Lower leg skin (tissue), 4 donors: Measurements from ENCODE around the gene CBLN1. TPM values are rescaled to one million over a fixed set of nuclear protein-coding genes. Genes with fewer than 3 reads are reported as not detected.

Source experiments
- DNase-seq, 2 donors: peaks; one replicate each; pipeline ENCODE4 v3.0.0-alpha.2; 2019; ENCODE audit warnings: low spot score in 2 of 2
- H3K4me3 ChIP-seq: fragments of 200-600 bp; sonication (generic); 2 replicates; pipeline ENCODE4 v1.5.1; 2017; ENCODE audit warnings: mild to moderate bottlenecking, low read depth; ENCODE audit not compliant: poor library complexity, severe bottlenecking
- POLR2A ChIP-seq, 2 donors: fragments of 450-650 bp; IDR thresholded peaks; one replicate each; pipeline ENCODE4 v1.6.1; 2016 to 2017; ENCODE audit warnings: antibody characterized with exemption in 2 of 2, mild to moderate bottlenecking in 1 of 2, moderate library complexity in 1 of 2
- WGBS, 2 donors: methylation state at CpG; one replicate each; pipeline ENCODE4 v1.1.5; 2018; 5-methylcytosine and 5-hydroxymethylcytosine counted together
- intact Hi-C: fragments of 100-400 bp; cut with DNase I; formaldehyde crosslinking; loops from one replicate; pipeline ENCODE4 v1.15.0; 2023; ENCODE audit warnings: low total_unique reads
- total RNA-seq, 4 donors: library from RNA; depleted of rRNA; stranded (reverse); fragments of >200 nt; gene quantifications; one replicate each; pipeline ENCODE4 v1.1.0, GENCODE V29; 2016
- TF ChIP-seq, protein P1 (sequence below), 3 donors: fragments of 450-650 bp; IDR thresholded peaks; one replicate each; pipeline ENCODE4 v1.5.1; 2016; ENCODE audit warnings: antibody characterized with exemption in 3 of 3, mild to moderate bottlenecking in 3 of 3, moderate library complexity in 2 of 3

The CBLN1 gene
- 1 to 10 TPM in 1 of 4 donors, under 1 TPM in 3; 0.27 to 1.2 (median 0.53) TPM for total RNA-seq

DNA sequence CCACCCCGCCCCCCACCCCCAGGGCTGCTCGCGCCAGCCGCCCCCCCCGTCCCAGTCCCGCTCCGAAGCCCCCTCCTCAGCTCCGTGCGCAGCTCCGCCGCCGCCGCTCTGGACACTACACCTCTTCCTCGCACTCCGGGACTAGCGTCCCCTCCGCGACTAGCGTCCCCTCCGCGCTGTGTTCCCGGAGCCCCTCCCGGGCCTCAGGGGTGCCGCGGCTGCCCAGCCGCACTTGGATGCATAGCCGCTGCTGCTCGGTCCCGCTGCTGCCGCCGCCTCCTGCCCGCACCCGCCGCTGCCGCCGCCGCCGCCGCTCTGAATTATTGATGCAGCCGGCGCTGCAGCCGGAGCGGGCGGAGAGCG lies at the start of gene CBLN1:
CBLN1 (minus strand) TSS at position 359 of the 363 bp plus-strand sequence. CDS start 373 bp downstream, outside the sequence.
- no peak within 1 kb of the TSS for H3K4me3 ChIP-seq
- intact Hi-C loops: no loop called here
- TF ChIP-seq, protein P1, sequence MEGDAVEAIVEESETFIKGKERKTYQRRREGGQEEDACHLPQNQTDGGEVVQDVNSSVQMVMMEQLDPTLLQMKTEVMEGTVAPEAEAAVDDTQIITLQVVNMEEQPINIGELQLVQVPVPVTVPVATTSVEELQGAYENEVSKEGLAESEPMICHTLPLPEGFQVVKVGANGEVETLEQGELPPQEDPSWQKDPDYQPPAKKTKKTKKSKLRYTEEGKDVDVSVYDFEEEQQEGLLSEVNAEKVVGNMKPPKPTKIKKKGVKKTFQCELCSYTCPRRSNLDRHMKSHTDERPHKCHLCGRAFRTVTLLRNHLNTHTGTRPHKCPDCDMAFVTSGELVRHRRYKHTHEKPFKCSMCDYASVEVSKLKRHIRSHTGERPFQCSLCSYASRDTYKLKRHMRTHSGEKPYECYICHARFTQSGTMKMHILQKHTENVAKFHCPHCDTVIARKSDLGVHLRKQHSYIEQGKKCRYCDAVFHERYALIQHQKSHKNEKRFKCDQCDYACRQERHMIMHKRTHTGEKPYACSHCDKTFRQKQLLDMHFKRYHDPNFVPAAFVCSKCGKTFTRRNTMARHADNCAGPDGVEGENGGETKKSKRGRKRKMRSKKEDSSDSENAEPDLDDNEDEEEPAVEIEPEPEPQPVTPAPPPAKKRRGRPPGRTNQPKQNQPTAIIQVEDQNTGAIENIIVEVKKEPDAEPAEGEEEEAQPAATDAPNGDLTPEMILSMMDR (IDR thresholded peaks at IDR 0.05): no peak
- TF ChIP-seq POLR2A (IDR thresholded peaks at IDR 0.05): no peak
- WGBS, 2 donors: 0 to 2% methylated on average over 31 to 40 of the region's 45 CpGs
- DNase-seq: no peak

GRCh38 chr16:49330562-49331201 lies 49.0 kb upstream of the CBLN1 start:
- intact Hi-C loops: no loop called here
- 60 to 66% methylated on average over 9 of the region's 9 CpGs for WGBS, 2 donors
- DNase-seq: no peak
- H3K4me3 ChIP-seq: no peak overlapping the region
- TF ChIP-seq, protein P1 (IDR thresholded peaks at IDR 0.05): no peak

- DNase-seq: no peak
- intact Hi-C loops: no loop called here
- no peak overlapping the region for H3K4me3 ChIP-seq
- 64 to 79% methylated on average over 4 of the region's 4 CpGs for WGBS, 2 donors
- TF ChIP-seq, protein P1 (IDR thresholded peaks at IDR 0.05): no peak
- no peak for TF ChIP-seq POLR2A (IDR thresholded peaks at IDR 0.05)
These were observed 46.7 kb upstream of the CBLN1 start for GRCh38 chr16:49328325-49328724.

DNA sequence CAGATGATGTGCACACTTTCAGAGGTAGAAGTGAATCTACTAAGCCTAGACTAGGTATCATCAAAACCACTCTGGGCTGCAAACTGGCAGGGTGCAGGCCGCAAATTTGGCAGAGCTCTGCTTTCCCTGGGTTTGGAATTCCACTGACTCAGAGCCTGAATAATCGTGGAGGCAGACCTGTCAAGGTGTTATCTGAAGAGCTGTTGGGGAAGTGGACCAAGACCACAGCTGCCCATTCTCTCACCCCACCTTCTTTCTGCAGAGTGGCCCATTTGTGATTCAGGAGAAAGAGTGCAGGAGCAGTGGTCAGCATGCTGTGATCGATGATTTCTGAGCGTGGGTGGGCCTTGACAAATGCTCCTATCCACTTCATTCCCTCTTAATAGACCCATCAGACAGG lies 45.8 kb upstream of the CBLN1 start:
- WGBS, 2 donors: 70% methylated on average over 4 of the region's 4 CpGs
- H3K4me3 ChIP-seq: no peak overlapping the region
- intact Hi-C loops: no loop called here
- TF ChIP-seq, protein P1 (IDR thresholded peaks at IDR 0.05): no peak
- no peak for TF ChIP-seq POLR2A (IDR thresholded peaks at IDR 0.05)
- no peak for DNase-seq

DNA sequence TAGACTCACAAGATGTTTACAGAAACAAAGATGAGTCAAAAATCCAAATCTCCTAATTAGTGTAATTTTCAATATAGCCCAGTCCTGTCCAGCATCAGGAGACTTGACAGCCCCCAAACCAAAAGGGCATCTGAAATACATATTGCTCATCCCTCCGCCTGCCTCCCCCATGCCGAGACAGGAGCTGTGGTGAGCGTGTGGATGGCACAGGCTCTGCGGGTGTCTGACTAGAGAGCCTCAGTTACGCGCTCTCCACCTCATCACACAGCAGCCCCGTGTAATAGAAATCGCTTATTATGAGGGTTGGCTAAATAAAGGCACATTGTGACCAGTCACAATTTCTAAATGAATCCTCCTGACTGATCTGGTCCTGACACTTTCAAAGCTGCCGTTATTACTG lies 43.1 kb upstream of the CBLN1 start:
- no peak for TF ChIP-seq POLR2A (IDR thresholded peaks at IDR 0.05)
- TF ChIP-seq, protein P1 (IDR thresholded peaks at IDR 0.05): no peak
- intact Hi-C loops: no loop called here
- DNase-seq: no peak
- 84 to 89% methylated on average over 9 of the region's 9 CpGs for whole genome bisulfite sequencing, 2 donors
- H3K4me3 ChIP-seq: no peak overlapping the region

GRCh38 chr16:49315602-49316001 lies 34.0 kb upstream of the CBLN1 start:
- no peak for TF ChIP-seq POLR2A (IDR thresholded peaks at IDR 0.05)
- TF ChIP-seq, protein P1 (IDR thresholded peaks at IDR 0.05): no peak
- no peak overlapping the region for H3K4me3 ChIP-seq
- intact Hi-C loops: no loop called here
- WGBS, 2 donors: 91 to 94% methylated on average over 1 of the region's 1 CpG
- DNase-seq: no peak
